HG03460 (cell line): Measurements from ENCODE around the gene ARGLU1.

Experiments
- ATAC-seq: cut with Tn5 transposase; IDR thresholded peaks from one replicate; pipeline ENCODE4 v1.9.1; 2021; ENCODE audit not compliant: unreplicated experiment

ARGLU1 gene

DNA sequence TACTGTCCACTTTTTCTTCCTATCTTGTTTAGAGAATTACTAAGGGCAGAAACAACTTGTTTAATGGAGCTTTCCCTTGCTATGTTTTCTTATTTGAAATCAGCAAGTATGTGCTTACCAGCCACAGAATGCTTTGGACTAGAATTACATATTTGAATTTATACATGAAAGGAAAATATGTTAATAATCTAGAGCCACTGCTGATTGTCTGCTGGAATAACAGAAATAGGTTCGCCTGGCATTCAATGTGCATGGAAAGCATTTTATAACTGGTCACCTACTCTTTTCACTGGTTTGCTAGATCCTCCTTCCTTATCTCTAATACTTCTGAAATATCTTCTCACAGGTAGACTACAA, 40.5 kb downstream of the ARGLU1 start:
- no peak for ATAC-seq

DNA sequence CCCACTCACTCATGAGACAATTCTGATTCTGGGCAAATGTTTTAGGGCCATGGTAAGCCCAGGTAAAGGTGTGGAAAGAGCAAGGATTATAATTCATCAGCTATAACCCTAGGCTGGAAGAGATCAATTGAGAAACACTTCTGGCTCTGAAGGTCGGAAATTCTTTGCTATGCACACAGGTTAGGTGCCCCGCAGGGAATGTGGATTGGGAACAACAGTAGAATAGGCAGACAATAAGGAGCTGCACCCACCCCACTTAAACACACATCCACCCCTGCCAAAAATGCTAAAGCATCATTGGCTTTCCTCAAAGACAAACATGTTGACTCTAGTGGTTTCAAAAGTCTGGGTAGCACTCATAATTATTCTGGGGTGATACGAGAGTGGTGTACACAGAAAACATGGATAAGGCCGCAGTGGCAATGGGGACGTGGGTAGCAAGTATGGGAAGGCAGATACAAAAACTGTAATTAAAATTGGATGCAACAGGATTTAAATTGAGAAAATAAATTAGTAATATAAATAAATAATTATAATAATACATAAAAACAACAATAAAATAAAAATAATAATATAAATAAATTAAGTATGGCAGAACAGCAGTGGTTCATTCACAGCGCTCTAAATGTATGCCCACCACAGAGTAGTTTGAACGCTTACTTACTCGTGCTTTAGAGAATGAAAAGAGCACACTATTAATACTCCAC, 41.0 kb downstream of the ARGLU1 start:
- no peak for ATAC-seq

GRCh38 chr13:106525865-106526264, 42.1 kb downstream of the ARGLU1 start:
- no peak for ATAC-seq

DNA sequence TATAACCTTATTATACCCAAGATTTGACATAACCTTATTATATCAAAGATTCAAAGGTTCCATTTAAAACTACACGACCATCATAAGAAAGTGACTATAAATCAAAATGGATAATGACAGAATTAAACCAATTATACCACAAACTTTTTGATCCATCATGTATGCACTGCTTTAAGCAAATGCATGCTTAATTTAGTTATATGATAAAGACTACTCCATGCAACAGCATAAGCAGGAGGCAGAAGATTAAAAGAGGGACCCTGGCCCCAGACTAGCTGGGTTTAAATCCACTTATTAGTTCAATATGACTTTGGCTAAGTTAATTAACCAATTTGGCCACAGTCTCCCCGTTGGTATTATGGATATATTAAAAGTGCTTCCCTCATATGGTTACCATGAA, 43.8 kb downstream of the ARGLU1 start:
- ATAC-seq, result no peak

DNA sequence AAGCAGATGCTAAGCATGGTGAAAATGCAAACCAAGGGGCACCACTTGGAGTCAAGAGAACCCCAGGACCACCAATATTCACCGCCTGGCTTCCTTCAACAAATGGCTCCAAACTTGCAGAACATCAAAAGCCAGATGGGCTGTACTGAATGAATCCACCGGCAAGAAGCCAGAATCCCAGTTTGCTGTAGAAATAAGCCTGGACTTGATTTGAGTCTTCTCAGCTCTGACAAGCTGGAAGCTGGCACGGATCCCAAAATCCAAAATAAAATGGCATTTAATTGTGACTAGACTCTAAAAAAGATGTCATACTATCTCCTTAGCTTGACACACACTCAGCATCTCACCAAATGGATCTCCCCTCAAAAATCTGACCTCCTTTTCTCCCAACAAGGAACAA, 44.4 kb downstream of the ARGLU1 start:
- ATAC-seq, result no peak

GRCh38 chr13:106522898-106523525, 44.9 kb downstream of the ARGLU1 start:
- no peak for ATAC-seq

DNA sequence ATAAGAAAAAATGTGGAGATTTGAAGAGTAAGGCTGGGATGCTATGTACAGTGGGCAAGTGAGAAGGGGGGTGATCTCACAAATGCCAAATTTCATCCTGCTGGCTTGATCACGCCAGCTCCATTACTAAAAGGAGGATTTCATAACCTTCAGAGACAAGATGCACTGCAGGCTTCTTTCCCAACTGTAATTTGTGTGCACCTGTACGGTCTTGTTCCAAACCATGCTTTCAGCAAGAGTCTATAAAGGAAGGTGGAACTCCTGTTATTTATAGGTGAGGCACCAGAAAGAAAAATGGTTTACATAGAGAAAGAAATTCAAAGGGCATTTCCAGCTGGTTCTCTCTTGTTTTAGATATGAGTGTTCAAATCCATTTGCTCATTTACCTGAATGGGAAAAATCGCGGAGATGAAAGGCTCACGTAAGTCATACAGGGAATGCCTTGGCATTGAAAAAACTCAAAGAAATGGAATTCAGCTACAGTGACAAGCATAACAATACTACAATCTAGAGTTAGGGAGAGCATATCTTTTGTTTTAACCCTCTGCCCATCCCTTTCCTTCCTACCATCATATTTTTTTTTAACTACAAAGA, 45.7 kb downstream of the ARGLU1 start:
- ATAC-seq, result no peak

DNA sequence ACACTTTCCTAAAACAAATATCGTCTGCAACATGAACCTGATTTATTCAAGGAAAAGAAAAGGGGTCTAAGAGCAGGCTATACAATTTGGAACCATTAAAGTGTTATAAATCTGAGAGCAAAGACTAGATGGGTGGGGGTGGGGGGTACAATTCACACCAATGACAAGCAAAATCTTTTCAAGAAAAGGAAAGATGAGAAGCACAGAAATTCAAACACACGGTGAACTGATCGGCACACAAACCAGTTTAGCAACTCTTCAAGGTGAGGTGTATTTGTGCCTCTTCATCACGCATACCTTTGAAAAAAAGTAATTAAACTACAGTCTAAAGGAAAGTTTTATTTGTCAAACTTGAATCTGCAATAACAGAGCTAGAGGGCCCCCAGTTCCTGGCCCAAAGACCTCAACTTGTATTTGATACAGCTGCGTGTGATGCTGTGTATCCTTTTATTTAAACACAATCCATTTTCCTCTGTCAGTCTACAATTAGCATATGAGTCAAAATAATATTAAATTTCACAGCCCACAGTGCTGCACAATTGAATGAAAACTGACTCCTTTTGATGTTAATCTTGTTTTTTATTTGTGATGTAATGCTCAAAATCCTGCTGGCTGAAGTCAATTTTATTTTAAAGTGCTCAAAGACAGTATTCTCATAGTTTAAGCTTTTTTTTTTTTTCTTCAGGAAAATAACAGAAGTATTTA, 46.7 kb downstream of the ARGLU1 start:
- no peak for ATAC-seq

DNA sequence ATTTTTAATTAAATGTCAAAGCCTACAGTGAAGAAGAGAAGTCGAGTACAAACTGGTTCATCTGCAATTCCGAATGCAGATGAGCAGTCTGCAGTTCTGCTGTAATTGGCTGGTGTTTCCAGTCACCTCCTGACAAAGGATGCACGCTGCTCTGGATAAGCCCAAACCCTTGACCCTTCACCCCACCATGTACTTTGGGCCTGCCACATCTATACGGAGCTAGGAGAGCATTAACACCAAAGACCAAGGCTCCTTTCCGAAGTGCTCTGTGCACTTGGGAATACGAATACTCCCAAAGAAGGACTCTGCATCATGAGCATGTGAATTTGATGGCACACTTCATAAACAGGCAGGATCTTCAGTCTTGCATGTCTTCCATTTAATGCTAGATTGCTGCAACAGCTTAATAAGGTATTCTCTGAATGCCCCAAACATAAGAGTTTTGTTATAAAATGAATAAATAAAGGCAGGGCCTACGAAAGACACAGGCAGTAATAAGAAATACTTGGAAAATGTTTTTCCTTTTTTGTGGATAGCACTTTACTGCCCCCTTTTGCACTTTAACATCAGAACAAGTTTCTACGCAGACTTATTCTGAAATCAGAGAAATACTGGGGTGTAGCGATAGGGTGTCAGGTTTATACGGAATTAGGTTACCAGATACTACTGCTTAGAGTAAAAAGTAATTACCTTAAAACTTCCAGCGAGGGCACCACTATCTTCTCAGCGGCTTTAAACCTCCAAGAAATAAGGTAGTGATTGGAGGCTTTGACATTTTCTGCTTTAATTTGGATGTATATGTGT, 47.5 kb downstream of the ARGLU1 start:
- ATAC-seq, result no peak

DNA sequence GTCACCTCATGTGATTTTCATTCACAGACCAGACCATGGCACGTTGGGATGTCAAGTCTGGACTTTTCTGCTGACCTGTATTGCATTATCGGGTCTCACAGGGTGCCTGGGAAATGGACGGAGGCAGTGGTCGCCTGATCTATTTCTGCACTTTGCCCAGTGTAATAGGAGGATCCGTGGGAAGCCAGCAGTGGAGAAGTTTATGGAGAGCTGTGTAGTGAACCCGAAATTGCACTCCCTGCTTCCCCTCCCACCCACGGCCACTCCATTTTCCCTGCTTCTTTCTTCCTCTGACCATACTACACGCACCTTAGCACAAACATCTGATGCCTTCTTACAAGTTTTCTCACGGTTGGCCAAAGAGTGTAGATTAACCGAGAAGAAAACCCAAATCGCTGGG, 49.4 kb downstream of the ARGLU1 start:
- ATAC-seq, result no peak

- ATAC-seq, result no peak
These were observed 50.7 kb downstream of the ARGLU1 start for GRCh38 chr13:106517109-106517847.

GRCh38 chr13:106515635-106516254, 52.2 kb downstream of the ARGLU1 start:
- no peak for ATAC-seq

- no peak for ATAC-seq
These were observed 52.9 kb downstream of the ARGLU1 start for GRCh38 chr13:106514928-106515634.

DNA sequence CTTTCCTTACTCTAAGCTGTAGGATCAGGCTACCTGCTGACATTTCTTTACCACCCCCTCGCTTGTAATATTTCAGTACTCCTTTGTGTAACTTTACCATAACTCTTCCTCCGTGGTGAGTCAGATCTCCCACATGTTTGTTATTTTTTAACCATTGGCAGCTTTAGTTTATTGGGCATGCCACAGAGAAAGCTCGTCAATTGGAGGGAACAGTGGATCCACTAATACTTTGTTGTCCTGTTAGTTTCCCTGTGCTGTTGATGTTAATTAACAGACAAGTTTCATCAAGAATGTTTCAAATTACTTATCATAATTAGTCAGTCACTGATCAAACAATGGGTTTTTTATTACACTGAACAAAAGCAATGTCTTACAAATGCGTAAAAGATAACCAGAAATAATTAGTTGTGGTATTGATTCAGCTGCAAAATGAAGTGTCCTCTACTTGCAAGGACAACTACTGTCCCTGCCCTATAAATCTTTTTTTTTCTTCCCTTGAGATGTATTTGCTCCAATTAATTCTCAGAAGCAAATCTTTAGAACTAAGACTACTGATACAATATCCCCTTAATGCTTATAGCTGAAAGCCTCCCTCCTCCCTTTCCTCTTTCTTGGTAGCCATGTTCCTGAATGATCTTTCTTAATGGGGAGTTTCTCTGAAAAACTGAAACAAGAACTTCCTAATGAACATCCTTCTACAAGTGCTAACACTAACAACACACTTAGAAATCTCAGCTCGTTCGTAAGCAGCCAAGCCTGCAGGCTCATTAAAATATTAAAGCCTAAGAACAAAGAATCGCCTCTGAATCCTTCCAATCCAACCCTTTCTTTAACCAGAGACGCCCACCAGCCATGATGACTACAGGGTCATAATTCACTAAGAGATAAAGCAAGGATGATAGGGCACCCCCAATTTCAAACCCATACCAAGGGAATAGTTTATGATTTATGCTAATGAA, 54.6 kb downstream of the ARGLU1 start:
- no peak for ATAC-seq

GRCh38 chr13:106507560-106508274, 60.2 kb downstream of the ARGLU1 start:
- ATAC-seq, result peak; percentile 91

- ATAC-seq, result no peak
These were observed 61.7 kb downstream of the ARGLU1 start for GRCh38 chr13:106506286-106506685.

DNA sequence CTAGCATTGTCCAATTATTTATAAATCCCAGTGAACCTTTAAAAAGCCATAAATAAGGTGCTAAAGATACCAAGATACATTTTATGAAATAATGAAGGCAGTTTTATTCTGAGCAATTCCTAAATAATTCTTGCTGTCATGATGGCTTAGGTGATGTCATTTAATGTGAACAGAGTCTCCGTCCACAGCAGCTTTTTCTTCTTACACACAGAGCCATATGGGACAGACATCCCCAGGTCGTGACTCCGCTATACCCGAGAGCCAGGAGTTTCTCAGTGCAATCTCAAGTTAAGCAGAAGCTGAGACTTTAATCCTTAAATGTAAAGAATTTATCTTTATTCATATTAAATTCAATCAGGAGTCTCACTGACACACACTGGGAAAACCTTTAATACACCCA, 62.2 kb downstream of the ARGLU1 start:
- ATAC-seq, result no peak

DNA sequence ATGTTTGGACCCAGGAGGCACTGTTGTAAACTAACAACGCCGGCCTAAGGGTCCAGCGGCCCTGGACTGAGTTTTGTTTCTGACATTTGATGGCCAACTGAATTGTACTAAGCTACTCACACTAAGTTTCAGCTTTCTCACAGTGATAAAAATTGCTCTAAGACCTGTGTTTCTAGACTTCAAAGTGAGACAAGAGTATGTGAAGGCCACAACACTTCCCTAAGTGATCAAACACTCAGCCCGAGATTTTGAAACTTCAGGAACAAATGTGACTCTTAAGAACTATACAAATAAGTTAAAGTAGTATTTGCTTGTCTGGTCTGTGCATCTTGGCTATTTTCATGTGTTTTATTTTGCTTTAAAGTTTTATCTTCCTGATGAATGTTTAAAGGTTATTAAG, 62.6 kb downstream of the ARGLU1 start:
- ATAC-seq, result no peak
